OCI-LY7 (cell line): ENCODE results near the gene KIAA1328.

ENCODE experiments used
- CTCF ChIP-seq: fragments of 200-600 bp; sonication (generic); conservative IDR thresholded peaks from 2 replicates; pipeline ENCODE4 v1.5.1; 2014; ENCODE audit warnings: mild to moderate bottlenecking, antibody characterized with exemption, low read length, moderate library complexity, mixed read lengths
- EZH2phosphoT487 ChIP-seq: fragments of 200-600 bp; sonication (generic); IDR thresholded peaks from 2 replicates; pipeline ENCODE4 v1.6.1; 2018; ENCODE audit warnings: low read depth, borderline replicate concordance, mild to moderate bottlenecking, mixed run types, antibody characterized with exemption, low read length, moderate library complexity, mixed read lengths

- TF ChIP-seq CTCF, result no peak
- TF ChIP-seq EZH2phosphoT487, result no peak
Measured at GRCh38 chr18:37242091-37242490, 413.2 kb downstream of the KIAA1328 start.
